HG03521 (cell line): ENCODE data around the gene CMYA5.
"Not testable (repeated sequence)": the region's sequence is repeated elsewhere in the genome, so short reads cannot be mapped to it uniquely, and the experiment has no call there.

ENCODE experiments used
- ATAC-seq: cut with Tn5 transposase; IDR thresholded peaks from one replicate; pipeline ENCODE4 v1.9.1; 2021; ENCODE audit warnings: mild to moderate bottlenecking, moderate library complexity; ENCODE audit not compliant: unreplicated experiment

CMYA5 gene

GRCh38 chr5:79689541-79690466 lies at the start of gene CMYA5:
Gene CMYA5 (plus strand): TSS chr5:79689836. CDS start chr5:79689908, 72 bp downstream.
- ATAC-seq = no peak

DNA sequence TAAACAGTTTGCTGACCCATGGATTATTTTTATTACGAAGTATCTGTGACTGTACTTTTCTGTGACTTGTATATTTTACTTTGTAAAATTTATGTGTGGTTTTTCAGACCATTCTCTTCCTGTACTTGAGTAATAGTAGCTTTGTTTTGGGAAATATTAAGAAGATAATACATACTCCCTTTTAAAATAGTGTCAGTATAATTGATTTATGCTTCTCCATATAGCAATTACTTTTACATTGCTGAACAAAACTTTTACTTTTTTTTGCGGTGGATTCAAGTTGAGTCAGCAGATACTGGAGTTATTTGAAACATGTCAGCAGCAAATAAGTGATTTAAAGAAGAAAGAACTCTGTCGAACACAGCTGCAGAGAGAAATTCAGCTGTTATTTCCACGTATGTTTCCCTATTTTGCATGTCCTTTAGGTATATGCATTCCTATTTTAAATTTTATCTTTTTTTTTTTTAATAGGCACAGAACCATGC lies 49.0 kb upstream of the CMYA5 start:
- no peak for ATAC-seq

DNA sequence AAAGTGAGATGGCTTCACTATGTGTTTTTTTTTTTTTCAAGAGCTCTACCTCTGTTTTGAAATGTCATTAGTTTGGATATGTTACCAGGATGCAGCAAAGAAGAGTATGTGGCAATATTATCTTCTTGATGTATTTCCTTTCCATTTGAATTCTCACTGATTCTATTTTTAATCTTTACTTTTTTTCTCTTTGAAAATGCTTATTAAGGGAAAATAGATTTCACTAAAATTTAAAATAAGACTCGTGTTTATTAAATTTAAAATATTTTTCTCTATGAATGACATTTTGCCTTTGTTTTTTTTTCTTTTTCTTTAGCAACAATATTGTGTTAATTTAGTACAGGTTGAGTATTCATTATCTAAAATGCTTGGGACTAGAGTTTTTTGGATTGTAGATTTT lies 48.2 kb upstream of the CMYA5 start:
- no peak for ATAC-seq

GRCh38 chr5:79642210-79642609 lies 47.4 kb upstream of the CMYA5 start:
- no peak for ATAC-seq

DNA sequence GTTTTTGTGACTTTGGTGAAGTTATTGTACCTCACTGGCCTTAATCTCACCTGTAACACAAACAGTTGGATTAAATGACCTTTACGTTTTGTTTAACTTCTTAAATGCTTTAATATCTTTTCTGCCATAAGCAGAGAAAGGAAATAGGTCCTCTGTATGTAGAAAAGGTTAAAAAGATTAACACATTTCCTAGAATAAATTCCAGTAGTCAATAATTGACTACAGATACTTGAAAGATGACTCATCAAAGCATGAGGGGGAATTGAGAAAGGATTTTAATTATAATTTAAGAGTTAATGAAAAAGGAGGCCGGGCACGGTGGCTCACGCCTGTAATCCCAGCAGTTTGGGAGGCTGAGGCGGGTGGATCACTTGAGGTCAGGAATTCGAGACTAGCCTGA lies 35.8 kb upstream of the CMYA5 start:
- ATAC-seq = no peak

DNA sequence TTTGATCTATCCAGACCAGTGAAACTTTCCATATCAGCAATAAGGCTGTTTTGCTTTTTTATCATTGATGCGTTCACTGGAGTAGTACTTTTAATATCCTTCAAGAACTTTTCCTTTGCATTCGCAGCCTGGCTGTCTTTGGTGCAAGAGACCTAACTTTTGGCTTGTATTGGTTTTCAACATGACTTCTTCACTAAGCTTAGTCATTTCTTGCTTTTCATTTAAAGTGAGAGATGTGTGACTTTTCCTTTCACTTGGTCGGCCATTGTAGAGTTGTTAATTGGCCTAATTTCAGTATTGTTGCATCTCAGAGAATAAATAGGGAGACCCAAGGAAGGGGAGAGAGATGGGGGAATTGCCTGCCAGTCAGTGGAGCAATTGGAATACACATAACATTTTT lies 26.4 kb upstream of the CMYA5 start:
- ATAC-seq = no peak

- no peak for ATAC-seq
Measured at GRCh38 chr5:79666758-79667157, 22.9 kb upstream of the CMYA5 start.

DNA sequence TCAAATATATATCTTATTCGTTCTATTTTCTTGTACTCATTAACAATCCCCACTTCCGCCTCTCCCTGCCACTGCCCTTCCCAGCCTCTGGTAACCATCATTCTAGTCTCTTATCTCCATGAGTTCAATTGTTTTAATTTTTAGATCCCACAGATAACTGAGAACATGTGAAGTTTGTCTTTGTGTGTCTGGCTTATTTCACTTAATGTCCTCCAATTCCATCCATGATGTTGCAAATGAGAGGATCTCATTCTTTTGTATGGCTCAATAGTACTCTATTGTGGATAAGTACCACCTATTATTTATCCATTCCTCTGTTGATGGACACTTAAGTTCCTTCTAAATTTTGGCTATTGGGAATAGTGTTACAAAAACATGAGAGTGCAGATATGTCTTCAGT lies 17.2 kb upstream of the CMYA5 start:
- ATAC-seq = no peak

GRCh38 chr5:79676354-79676753 lies 13.3 kb upstream of the CMYA5 start:
- not testable (repeated sequence) for ATAC-seq

DNA sequence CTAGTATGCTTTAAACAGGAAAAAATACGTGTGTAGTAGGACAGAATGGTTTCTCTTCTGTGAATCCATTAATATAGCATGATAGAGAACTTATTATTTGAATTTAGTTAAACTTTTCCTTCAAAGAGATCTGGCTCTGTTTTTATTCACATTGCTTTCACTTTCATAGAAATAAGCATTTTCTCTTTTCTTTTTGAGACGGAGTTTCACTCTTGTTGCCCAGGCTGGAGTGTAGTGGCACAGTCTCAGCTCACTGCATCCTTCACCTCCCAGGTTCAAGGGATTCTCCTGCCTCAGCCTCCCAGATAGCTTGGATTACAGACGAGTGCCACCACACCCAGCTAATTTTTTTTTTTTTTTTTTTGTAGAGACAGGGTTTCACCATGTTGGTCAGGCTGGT lies 7.5 kb upstream of the CMYA5 start:
- not testable (repeated sequence) for ATAC-seq

GRCh38 chr5:79684782-79685181 lies 4.9 kb upstream of the CMYA5 start:
- no peak for ATAC-seq

GRCh38 chr5:79685627-79686026 lies 4.0 kb upstream of the CMYA5 start:
- no peak for ATAC-seq

- no peak for ATAC-seq
Measured at GRCh38 chr5:79686799-79687198, 2.8 kb upstream of the CMYA5 start.

GRCh38 chr5:79687889-79688288 lies 1.7 kb upstream of the CMYA5 start:
- ATAC-seq = no peak

- ATAC-seq = no peak
Measured at GRCh38 chr5:79691007-79691406, 1.4 kb downstream of the CMYA5 start.

DNA sequence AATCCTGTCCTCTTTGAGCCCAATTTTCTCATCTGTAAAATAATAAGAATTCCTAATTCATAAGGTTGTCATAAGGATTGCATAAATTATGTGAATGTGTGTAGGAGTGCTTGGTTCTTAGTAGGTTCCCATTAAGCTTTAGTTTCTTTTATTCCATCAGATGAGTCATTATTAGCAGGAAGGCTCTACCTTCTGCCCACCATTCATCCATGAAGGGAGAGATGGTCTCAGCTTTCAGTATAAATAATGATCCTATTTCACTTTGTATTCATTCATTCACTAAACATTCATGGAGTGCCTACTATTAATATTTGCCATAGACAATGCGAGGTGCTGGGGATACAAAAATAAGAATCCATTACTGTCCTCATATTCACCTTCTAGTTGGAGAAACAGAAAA lies 3.0 kb downstream of the CMYA5 start:
- no peak for ATAC-seq

GRCh38 chr5:79694183-79694582 lies 4.5 kb downstream of the CMYA5 start:
- no peak for ATAC-seq

DNA sequence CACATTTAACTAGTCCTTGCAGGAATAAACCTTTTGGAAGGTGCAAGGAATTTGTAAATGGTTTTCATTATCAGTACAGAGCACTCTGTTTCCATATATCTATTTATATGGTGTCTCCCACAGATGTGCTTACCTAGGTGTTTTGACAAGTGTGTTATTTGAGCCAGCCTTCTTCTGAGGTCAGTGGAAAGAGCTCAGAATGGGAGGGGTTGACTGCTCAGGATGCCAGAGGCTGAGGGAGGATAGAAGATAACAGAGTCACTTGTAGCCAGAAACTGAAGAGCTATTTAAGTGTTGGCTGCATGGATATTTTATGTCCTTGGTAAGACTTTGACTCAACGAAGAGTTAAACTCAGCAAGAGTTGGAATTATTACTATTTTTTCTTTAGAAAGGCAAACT lies 5.0 kb downstream of the CMYA5 start:
- ATAC-seq = no peak

GRCh38 chr5:79695526-79695925 lies 5.9 kb downstream of the CMYA5 start:
- no peak for ATAC-seq

GRCh38 chr5:79697222-79698170 lies 7.9 kb downstream of the CMYA5 start:
- ATAC-seq = no peak

DNA sequence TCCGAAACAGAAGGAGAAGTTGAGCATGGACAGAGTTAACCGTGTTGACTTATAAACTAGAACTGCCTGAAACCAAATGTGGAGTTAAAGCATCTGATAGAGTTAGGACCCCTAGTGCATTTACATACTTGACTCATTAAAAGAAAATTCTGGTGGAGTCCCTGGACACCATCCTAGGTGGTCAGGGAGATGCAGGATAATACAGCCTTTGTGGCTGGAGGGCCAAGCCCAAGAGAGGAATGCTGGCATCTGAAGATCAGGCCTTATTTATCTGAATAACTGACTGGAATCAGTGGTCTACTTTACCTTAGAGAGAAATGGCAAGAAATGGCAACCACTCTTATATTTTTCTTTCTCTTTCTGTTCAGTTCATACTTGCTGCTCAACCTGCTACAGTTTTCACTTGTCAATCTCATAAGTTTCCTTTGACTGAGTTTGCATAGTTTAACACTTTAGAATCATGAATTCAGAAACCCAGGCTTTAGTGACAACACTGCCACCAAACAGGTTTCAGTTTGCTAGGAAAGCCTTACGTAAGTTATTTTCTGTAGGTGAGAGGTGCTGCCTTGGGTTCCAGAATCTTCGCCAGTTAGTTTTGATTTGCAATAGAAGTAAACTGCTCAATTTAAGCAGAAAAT lies 10.2 kb downstream of the CMYA5 start:
- ATAC-seq = peak; percentile 86
